Ureter (tissue), 1 donor: Measurements from ENCODE around the gene BLID. TPM values are rescaled to one million over a fixed set of nuclear protein-coding genes. Genes with fewer than 3 reads are reported as not detected.
A peak's percentile ranks its signal among the peaks of the same experiment; 100 is the strongest.

Experiments
- DNase-seq: peaks from one replicate; pipeline ENCODE4 v3.0.0-alpha.2; 2020; ENCODE audit warnings: low spot score
- total RNA-seq: library from RNA; stranded (reverse); gene quantifications from one replicate; pipeline ENCODE4 v1.2.4, GENCODE V29; 2023
- donor health status: DM: yes; HTN: yes; CAD: no.

Gene BLID
- total RNA-seq, 1 donor from 2014 or later = 2.6 TPM

DNA sequence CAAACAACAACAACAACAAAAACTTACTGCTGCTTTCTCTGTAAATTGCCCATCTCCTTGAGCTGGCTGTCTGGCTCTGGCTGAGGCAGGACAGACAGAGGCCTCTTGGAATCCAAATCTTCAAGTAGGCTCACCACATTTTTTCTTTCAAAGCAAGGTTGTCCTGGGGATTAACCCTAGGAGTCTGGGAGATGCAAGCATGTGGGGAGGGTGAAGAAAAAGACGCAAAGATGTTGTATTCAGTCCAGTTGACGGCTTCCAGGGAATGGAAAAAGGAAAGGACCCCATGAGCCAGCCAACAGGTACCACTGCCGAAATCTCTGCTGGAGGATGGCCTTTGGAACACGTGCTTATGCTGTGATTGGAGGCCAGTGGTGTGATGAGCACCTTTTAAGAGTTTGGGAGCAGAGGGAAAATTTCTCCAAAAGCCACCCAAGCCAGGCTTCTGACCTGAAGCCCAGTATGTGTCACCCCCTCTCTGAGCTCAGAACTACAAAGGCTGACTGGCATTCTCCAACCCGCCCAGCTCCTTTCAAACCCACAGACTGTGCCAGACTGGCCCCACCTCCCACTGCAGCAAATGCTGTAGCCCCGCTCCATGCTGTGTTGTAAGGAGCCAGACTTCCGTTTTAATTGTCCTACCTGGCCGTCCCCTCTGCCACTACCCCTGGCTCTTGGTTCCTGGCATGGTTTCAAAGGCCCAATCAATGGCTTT is 10.8 kb downstream of the BLID start:
- DNase-seq = no peak

DNA sequence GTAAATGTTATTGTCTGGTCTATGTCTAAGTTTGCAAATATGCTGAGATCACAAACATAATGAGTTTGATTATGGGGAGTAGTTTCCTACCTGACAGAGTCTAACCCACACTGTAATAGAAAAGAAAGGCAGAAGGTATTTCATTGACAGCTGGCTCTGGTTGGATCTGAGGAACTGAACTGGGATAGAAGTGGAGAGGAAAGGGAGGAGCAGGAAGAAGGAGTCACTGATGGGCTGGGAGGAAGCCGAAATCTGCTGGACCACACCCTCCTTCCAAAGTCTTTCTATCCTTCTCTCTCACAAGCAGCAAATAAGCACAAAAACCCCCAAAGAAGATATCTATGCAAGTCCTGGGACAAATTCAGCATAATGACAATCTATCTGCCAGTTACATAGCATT is 11.7 kb downstream of the BLID start:
- no peak for DNase-seq

DNA sequence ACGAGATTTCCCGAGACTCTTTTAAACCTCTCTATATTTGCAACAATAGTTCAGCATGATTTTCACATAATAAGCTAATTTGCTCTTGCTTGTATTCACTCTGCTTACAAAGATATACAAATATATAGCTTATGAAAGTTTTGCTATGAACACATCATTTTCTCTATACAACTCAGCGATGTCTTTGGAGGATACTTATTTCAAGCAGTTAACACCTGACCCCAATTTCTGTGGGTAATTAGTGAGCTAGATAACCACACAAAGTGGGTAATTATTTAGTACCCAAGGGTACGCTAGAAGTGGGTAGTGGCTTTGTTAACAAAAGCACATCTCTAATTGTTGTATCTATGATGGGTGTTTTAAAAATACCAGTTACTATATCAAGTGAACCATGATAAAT is 12.3 kb downstream of the BLID start:
- no peak for DNase-seq

DNA sequence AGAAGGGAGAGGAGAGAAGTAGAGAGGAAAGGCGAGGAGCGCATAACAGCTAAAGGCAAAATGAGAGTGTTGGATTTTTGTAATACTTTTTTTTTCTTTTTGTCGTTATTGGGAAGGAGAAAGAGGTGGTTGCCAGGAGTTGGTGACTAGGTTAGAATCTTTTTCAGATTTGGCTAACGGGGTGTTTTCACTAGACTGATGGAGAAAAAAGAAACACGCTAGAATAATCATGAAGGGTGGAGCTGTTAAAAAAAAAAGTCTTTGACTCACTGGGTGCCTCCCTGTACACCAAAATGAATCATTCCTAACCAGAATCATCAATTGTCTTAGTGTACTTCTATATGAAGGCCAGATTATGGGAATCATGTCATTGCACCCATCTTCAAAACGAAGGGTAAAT is 12.7 kb downstream of the BLID start:
- no peak for DNase-seq

DNA sequence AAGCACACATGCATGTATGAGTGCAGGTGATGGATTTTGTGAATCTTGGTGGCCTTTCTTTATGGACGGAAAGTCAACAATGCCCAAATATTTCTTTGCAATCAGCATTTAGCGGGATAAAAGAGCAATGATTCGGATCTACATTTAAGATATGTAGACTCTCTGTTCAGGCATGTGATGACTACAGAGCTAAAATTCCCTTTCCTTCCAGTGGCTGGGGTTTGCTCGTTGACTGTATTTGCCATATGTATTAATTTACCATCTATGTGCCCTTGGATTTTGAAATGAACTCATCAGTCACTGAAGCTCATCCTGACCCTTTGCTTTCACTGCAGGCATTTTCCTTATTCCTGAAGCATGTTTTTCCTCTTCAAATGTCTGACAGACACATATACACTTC is 13.6 kb downstream of the BLID start:
- DNase-seq = no peak

DNA sequence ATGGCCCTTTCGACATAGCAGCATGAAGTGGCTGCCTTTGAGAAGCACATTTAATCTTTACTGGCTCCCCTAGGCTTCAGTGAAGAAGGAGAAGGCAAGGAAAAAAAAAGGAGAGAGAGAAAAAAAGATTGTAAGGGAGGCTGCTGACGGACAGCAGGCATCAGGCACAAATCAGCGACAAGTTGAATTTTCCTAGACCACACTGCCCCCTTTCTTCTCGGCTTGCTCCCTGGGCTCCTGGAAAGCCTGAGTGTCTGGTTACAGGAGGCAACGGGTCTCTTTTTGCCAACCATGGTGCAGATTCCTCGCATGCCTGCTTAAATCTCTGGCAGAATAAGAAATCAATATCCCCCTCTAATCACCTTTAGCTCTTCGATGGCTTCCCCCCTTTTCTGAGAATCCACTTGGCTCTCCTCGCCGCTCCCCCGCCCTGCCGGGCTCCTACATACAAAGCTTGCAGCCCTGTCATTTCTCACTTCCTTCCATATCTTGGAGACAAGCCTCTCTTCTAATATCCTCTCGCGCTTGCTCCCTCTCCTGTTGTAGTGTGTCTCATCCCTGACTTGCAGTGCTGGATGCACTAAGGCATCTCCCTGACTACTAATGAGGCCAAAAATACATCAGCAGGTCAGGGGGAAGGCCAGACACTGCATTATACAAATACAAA is 14.3 kb downstream of the BLID start:
- DNase-seq = peak; percentile 68

DNA sequence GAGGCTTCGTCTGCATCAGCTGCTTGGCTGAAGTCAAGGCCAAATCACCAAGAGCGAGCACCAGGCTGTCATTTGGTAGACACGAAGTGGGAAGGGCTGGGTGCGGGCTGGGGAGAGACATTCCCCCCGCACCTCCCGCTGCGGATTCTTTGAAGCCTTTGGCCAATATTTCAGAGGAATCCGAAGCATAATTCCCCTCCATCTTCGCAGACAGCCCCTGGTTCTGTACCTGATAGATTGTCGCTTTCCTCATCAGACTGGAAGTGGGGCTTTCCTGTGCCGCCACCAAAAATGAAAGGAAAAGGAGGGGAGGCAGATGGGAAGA is 15.3 kb downstream of the BLID start:
- DNase-seq = peak; percentile 56

DNA sequence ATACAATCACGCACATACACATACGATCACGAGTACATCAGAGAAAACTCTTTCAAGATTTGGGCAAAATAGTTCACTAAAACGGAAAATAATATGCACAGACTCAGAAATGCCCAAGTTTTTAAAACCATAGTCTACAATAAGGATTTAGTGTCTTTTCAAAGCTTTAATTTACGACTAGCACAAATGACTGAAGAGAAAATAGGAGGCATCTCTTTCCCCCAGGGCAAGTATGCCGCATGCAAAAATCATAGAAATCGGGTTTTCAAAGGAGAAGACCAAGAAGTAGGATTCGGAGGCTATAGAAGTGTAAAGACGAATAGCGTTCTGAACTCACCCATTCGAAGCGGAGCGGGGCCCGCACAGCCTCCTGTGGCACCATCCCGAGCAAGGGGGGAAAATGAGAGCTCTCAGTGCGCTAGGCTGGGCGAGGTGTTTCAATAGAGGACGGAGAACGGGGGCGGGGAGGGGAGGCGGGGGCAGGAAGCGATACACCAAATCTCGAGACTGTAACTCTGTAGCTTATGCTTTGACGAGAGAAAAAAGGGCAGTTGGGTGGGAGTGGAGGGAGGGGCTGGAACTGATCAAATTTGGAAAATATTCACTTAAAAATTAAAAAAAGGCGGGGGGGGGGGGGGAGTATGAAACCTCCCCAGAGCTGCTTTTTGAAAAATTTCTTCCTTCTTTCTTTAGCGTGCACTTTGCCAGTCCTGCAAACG is 15.8 kb downstream of the BLID start:
- peak; percentile 69 for DNase-seq

DNA sequence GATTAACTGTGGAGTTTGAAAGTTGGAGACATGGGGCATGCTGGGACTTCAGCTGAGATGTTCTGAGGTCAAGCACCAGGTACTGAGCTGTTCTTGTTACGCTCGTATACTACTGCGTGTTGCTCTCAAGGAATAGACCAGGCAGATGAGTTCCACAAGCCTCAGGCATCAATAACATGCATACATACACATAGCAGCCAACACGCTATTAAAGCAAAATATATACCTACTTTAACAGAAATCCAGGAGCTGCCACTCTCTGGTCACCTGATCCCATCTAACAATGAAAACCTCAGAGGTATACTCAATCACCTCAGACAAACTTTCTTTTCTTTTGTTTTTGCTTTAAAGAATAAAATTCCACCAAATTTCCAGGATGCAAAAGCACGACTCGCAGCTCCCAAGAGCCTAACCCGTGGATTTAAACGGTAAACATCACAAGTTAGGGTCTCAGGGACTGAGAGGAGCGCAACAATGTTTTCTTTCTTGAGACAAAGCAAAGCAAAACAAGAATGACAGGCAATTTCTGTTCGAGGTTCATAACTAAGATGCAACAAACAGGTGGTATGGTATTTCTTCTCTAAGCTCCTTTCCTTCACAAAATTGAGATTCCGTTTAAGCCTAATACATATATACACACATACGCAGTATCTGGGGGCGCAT is 16.5 kb downstream of the BLID start:
- DNase-seq = no peak

DNA sequence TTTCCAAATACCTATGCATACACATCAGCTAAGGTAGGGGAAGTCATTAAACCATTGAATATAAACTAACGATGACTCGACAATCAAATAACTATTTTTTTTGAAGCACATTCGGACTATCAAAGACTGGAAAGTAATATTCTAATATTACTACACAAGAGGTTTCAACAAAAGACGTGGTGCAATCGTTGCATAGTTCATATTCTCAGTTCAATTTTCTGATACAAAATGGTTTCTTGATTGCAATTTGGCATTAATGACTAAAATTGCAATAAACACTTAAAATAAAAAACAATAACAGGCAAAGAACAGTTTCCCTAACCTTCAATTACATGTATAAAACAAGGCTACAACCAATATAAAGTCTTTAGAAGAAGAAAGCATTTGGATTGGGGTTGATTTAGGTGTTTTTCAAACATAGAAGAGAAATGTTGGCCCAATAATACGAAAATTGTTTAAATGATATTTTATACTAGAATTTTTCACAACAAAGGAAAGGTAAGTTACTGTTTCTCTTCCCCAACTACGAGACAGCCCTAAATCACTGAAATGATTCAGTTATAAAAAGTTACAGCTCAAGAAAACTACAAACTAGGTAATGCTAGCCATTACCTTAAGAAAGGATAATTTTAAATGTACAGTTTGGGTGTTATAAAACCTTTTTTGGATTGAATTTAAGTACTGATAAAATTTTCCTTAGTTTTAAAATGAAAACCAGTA is 17.6 kb downstream of the BLID start:
- DNase-seq = no peak

DNA sequence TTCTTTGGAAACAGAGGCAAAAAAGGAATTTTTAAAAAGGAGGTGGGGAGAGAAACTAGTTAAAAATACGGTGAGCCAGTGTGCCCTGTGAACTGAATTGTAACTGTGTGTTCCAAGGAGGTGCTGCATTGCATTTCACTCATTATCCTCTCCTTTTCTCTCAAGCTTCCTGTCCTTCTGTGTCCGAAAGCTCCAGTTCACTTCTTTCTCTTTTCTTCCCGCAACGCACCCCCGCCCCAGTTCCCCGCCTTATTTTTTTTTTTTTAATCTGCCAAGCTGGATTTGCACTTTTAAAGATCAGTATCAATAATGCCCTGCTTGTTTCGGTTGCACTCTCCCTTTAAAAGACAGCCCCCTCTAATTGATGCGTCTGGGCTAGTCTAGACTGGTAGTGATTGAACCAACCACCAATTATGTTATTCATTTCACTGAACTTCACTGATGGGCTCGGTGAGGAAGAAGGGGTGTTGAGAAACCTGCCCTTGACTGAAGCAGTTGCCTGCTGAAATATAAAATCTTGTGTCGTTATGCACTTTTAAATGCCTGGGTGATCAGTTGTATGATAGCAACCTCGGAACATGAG is 18.5 kb downstream of the BLID start:
- DNase-seq = no peak

DNA sequence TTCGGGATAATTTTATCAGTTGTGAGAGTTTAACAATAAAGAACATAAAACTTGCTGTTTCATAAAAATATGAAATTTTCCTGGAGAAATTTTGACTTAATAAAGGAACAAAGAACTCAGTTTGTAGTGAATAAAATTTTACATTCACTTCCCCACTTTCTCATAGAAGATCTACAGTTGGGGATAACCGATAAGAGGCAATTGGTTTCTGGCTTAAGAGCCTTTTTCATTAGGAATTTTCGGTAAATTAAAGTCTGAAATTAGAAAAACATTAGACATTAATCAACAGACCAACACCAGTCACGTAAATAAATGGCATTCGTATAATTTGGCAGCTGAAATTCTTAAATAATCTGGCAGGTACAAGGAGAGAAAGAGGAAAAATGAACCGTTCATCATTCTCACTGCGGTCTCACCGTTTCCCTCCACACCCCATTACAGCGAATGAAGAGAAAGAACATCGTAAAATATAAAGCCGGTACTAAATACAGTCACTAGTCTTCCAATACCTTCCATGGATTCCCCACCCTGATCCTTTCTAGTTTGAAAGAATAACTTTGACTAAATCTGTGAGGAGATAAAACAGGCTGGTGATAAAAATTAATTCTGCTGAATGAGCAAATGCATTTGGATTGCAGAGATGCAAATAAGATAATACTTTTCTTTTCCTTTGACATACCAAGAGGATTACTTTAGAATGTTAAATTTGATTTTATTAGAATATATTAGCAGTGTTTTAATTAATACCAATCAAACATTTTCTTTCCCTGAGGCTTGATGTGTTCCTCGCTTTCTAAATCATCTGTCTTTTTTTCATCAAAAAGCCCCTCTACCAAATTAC is 19.5 kb downstream of the BLID start:
- no peak for DNase-seq

DNA sequence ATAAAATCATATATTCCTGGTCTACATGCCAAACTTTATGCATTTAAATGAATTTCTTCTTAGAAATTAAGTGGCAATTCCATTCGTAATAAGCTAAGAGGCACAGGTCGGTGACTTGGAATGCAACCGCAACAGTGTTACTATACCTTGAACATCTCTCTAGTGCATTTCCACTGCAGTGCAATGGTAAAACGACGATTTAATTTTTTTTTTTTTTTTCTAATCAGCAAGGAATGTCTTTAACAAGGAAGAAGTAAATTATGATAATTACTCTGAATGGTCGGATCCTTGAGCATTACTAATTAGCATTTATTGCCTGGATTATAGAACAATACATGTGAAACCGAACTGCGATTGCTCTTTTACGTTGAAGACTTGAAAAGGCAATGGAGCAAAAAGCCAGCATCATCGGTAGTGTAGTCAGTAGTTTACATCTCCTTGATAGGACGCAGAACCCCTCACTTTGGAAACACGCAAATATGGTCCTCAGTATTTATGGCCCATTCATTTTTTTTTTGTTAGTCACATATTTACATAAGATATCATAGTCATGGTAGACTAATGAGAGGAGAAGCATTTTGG is 20.2 kb downstream of the BLID start:
- no peak for DNase-seq

DNA sequence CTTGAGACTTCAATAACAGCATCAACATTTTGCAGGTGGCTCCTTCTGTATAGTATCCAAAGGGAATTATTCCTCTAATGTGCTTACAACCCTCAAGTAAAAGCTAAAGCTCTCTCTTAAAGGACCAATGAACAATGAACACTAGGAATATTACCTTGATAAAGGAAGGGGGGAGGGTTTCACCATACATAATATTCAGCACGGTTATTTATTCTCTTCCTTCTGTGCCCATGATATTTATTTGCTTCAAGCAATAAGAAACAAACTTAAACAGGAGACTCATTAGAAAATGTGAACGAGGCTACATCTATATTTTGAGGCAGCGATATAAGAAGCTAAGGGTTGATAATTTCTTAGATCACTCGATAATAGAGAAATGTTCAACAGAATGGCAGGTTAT is 21.2 kb downstream of the BLID start:
- no peak for DNase-seq

DNA sequence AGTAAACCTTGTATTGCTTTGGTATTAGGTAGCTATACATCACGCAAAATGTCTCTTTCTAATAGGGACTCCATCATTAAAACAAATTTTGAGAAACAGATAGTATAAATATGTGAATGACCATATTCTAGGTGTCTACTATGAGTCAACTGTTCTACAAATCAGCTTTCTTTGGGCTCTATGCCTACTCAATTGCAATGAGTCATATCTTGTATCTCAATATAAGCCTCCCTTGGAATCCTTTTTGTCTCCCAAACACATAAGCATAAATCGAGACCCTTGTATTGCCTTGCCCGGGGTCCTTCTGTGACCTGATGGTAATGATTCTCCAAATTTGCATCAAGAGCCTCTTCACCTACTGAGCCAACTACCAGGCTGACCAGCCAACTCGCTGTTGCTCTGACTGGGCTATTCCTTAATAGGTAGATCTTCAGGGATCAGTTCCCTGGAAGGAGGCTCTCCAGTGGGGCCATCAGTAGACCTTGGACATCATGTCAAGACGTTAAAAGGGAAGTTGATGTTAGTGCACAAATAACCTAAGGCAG is 22.2 kb downstream of the BLID start:
- no peak for DNase-seq

DNA sequence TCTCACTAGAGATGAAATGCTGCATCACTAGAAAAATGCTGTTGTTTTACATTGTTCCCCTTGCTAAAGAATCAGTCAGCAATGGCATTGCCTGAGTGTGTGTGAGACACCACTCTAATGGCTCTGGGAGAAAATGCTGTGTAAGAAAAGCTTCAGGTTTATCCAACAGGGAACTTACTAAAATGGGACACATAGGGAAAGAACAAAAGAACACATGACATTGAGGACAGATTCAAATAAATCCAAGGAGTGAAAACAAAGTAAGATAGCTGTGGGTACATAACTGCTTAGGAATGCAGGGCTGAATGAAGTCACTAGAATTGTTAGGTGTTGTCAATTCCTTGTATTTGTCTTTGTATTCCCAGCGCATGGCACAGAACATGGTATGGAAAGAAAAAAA is 24.2 kb downstream of the BLID start:
- DNase-seq = no peak

DNA sequence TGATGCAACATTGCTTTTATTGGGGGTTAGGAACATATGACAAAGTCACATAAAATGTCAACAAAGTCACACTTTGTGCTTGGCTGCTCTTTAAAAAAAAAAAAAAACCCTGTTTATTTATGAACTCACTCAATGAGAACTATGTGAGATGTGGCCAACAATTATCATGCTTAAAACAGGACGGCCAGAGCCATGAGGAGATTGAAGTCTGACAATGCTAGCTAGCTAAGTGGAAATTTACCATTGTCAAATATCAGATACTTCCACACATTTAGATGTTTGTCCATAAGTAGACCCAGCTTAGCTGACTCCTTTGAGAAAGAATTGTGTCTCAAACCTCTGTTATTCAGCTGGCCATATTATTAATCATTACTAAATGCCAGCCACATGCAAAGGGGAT is 26.9 kb downstream of the BLID start:
- no peak for DNase-seq

DNA sequence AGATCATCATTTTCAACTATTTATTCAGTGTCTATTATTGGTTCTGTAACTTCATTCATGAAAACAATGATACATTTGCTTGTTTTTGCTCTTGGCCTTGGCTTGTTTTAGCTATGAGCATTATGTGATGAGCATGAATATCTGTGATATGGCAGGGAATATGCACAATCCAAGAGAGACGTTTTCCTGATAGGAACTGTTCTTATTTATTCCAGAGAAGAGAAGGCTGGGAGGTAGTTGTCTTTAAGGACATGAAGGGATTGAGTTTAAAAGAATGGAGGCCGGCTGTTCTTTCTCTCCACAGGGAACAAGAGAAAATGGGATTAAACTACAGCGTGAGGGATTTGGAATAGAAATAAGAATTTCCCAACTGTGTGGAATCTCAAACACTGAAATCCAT is 30.3 kb downstream of the BLID start:
- DNase-seq = no peak

DNA sequence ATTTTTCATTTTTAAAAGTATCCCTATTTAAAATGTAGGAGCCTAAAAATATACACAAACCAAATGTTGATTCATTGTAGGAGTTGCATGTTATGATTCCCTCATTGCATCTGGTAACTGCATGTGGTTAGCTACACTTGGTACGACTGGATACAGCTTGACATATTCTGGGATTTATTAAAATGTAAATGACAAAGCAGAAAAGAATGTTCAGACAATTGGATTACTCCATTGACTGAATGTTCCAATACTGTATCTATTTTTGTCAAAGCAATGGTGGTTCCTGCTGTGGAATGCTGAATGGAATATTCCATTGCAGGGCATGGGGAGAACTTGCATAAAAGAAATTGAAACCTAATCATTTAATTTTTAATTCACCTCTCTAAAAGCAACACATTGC is 30.8 kb downstream of the BLID start:
- no peak for DNase-seq

DNA sequence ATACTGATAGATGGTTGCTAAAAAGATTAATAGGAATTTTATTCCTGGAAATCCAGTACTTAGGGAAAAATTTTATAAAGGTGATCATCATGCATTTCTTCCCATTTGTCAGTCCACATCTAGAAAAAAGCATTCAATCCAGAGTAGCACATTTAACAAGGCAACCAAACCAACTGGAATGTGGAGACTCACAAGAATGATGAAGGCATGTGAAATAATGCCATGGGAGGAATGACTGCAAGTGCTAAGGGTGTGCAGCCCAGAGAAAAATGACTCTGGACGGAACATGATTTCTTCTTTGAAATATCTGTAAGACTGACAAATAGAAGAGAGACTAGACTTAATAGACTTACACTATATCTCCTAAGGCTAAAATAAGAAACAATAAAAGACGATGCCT is 33.8 kb downstream of the BLID start:
- no peak for DNase-seq
